Trophoblast cell (in vitro differentiated cells and primary cell): ENCODE data around the gene TMEM80.

Experiments
- DNase-seq, 2 donors: peaks; one replicate each; pipeline ENCODE4 v3.0.0-alpha.2; 2016
- H2AFZ ChIP-seq: 2 replicates; pipeline ENCODE4 v1.6.1; 2013; ENCODE audit warnings: low read length, moderate library complexity, mild to moderate bottlenecking; ENCODE audit not compliant: insufficient read depth, poor library complexity
- H2AK5ac ChIP-seq: 2 replicates; pipeline ENCODE4 v1.6.1; 2013; ENCODE audit warnings: mild to moderate bottlenecking, low read length
- H2BK120ac ChIP-seq: 2 replicates; pipeline ENCODE4 v1.6.1; 2013; ENCODE audit warnings: low read length, mild to moderate bottlenecking, moderate library complexity; ENCODE audit not compliant: insufficient read depth, poor library complexity
- H2BK12ac ChIP-seq: 2 replicates; pipeline ENCODE4 v1.6.1; 2013; ENCODE audit warnings: mild to moderate bottlenecking, low read length, moderate library complexity
- H2BK5ac ChIP-seq: 2 replicates; pipeline ENCODE4 v1.6.1; 2013; ENCODE audit warnings: low read length, low read depth, moderate library complexity, mild to moderate bottlenecking; ENCODE audit not compliant: poor library complexity
- H3K14ac ChIP-seq: 2 replicates; pipeline ENCODE4 v1.6.1; 2013; ENCODE audit warnings: mild to moderate bottlenecking, low read length
- H3K18ac ChIP-seq: 2 replicates; pipeline ENCODE4 v1.6.1; 2013; ENCODE audit warnings: mild to moderate bottlenecking, low read length
- H3K23ac ChIP-seq: 2 replicates; pipeline ENCODE4 v1.6.1; 2013; ENCODE audit warnings: low read length
- H3K27ac ChIP-seq: 2 replicates; pipeline ENCODE4 v1.5.1; 2013; ENCODE audit warnings: low read depth, mild to moderate bottlenecking, inconsistent platforms, low read length, moderate library complexity
- H3K27me3 ChIP-seq: 2 replicates; pipeline ENCODE4 v1.6.1; 2013; ENCODE audit warnings: inconsistent platforms, mild to moderate bottlenecking, low read length, moderate library complexity; ENCODE audit not compliant: insufficient read depth
- H3K36me3 ChIP-seq, 2 experiments: 1 replicate in 1 of 2; 2 replicates in 1 of 2; pipeline ENCODE4 v1.6.1; 2013; ENCODE audit warnings: low read length in 2 of 2, mild to moderate bottlenecking in 2 of 2, moderate library complexity in 1 of 2; ENCODE audit not compliant: insufficient read depth in 2 of 2, control insufficient read depth in 1 of 2
- H3K4ac ChIP-seq: 2 replicates; pipeline ENCODE4 v1.6.1; 2013; ENCODE audit warnings: low read depth, mild to moderate bottlenecking, low read length, moderate library complexity
- H3K4me1 ChIP-seq, 2 experiments: 1 replicate in 1 of 2; 2 replicates in 1 of 2; pipeline ENCODE4 v1.6.1; 2013; ENCODE audit warnings: low read length in 2 of 2, mild to moderate bottlenecking in 2 of 2, moderate library complexity in 1 of 2; ENCODE audit not compliant: insufficient read depth in 2 of 2, control insufficient read depth in 1 of 2
- H3K4me2 ChIP-seq: 2 replicates; pipeline ENCODE4 v1.6.1; 2013; ENCODE audit warnings: inconsistent platforms, mild to moderate bottlenecking, low read length, moderate library complexity
- H3K4me3 ChIP-seq: 2 replicates; pipeline ENCODE4 v1.5.1; 2013; ENCODE audit warnings: mild to moderate bottlenecking, low read depth, low read length, inconsistent platforms
- H3K79me1 ChIP-seq: one replicate; pipeline ENCODE4 v1.6.1; 2013; ENCODE audit warnings: low read length
- H3K79me2 ChIP-seq: 2 replicates; pipeline ENCODE4 v1.6.1; 2013; ENCODE audit warnings: low read length, mild to moderate bottlenecking; ENCODE audit not compliant: control insufficient read depth, insufficient read depth, poor library complexity
- H3K9ac ChIP-seq: 2 replicates; pipeline ENCODE4 v1.6.1; 2013; ENCODE audit warnings: mild to moderate bottlenecking, low read length
- H3K9me3 ChIP-seq: 2 replicates; pipeline ENCODE4 v1.6.1; 2013; ENCODE audit warnings: low read depth, mild to moderate bottlenecking, control low read depth, inconsistent platforms, low read length; ENCODE audit not compliant: insufficient read depth
- H4K12ac ChIP-seq: 2 replicates; pipeline ENCODE4 v1.6.1; 2013; ENCODE audit warnings: low read depth, mild to moderate bottlenecking, low read length, moderate library complexity
- H4K8ac ChIP-seq: 2 replicates; pipeline ENCODE4 v1.6.1; 2013; ENCODE audit warnings: low read depth, mild to moderate bottlenecking, low read length, moderate library complexity
- H4K91ac ChIP-seq: one replicate; pipeline ENCODE4 v1.6.1; 2013; ENCODE audit warnings: low read depth, mild to moderate bottlenecking, low read length, moderate library complexity
- WGBS: extraction: QIAGEN DNeasy Blood & Tissue Kit; methylation state at CpG from one replicate; pipeline ENCODE4 v1.1.7; 2013; ENCODE audit warnings: missing lambda C conversion rate; ENCODE audit not compliant: insufficient read length, insufficient coverage; ENCODE audit errors: extremely low coverage; 5-methylcytosine and 5-hydroxymethylcytosine counted together

The TMEM80 gene

DNA sequence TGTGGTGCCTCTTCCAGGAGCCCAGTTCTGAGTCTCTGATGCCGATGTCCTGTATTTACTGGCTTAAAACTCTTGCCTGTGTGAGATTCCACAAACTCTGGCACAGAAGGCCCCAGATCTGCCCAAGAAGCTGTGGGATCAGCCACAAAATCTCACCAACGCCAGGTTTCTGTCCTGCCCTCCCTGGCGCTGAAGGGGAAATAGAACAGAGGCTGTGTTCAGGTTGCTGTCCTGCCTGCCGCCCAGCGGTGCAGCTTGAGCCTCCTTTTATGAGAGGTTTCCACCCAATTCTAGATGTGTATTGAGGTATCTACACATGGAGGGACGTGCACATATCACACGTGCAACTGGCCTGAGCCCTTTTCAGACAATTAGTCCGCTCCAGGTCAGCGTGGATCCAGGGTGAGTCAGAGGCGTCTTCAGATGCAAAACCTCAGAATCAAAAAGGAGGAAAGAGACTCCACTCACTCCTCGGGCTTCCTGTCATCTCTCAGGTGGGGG lies 2.2 kb downstream of the TMEM80 start:
- Histone ChIP-seq H3K36me3 (peaks cover 16 to 24% of the 10 kb centered on the region in 2 experiments), H3K27ac (no peak overlapping the region), H4K12ac (no peak overlapping the region), H2BK12ac (no peak overlapping the region), H3K14ac (no peak overlapping the region), H3K23ac (no peak overlapping the region), H2BK120ac (no peak overlapping the region), H3K4me2 (no peak overlapping the region), H2AK5ac (no peak overlapping the region), H3K9ac (no peak overlapping the region), H2BK5ac (no peak overlapping the region), H2AFZ (no peak overlapping the region), H3K4me3 (no peak overlapping the region), H4K91ac (no peak overlapping the region), H3K79me1 (peaks cover 25% of the 10 kb centered on the region), H3K27me3 (no peaks in the 10 kb centered on the region), H3K4ac (peak overlapping the region; percentile 20), H4K8ac (no peak overlapping the region), H3K4me1 (peaks cover 20 to 21% of the 10 kb centered on the region in 2 experiments), H3K9me3 (no peaks in the 10 kb centered on the region), H3K79me2 (peaks cover 19% of the 10 kb centered on the region), H3K18ac (no peak overlapping the region)
- DNase-seq = peak in 1 of 2 donors; percentile 47
- no CpG with 5 or more reads among the region's 11 CpGs for WGBS

DNA sequence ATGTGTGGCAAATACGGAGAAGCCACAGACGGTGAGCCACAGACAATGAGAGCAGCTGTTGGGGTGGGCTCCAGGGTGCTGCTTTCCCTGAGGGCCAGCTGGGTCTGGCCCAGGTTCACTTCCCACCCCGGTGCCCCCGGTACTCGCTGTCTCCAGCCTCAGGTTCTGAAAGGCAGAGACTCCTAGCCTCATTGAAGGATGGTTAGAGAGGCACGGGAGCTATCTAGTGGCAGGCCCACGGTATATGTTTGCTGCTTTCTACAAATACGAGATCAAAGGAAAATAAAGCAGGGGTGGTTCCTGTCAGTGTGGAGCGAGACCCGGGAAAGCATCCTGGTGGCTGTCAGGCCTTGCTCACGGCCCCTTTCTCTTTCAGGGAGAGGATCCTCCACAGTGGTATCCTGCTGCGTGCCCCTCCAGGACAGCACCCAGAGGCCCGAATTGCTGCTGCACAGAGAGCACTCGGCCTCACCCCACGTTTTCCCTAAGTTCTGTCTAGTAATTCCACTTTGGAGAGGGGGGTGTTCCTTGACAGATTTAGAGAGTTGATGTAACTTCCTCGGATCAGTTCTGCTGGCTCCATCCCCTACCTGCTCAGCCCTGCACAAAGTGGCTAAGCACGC lies 3.0 kb downstream of the TMEM80 start:
- Histone ChIP-seq H4K91ac (no peak overlapping the region), H3K4me1 (peaks cover 15 to 17% of the 10 kb centered on the region in 2 experiments), H3K79me2 (peaks cover 16% of the 10 kb centered on the region), H3K27me3 (no peaks in the 10 kb centered on the region), H3K4ac (peak overlapping the region; percentile 15), H3K18ac (no peak overlapping the region), H3K4me3 (no peak overlapping the region), H2AFZ (no peak overlapping the region), H2BK12ac (no peak overlapping the region), H2AK5ac (no peak overlapping the region), H2BK5ac (no peak overlapping the region), H3K9me3 (no peaks in the 10 kb centered on the region), H3K79me1 (peaks cover 23% of the 10 kb centered on the region), H2BK120ac (no peak overlapping the region), H4K12ac (no peak overlapping the region), H3K27ac (no peak overlapping the region), H3K23ac (no peak overlapping the region), H3K14ac (no peak overlapping the region), H4K8ac (no peak overlapping the region), H3K9ac (no peak overlapping the region), H3K36me3 (peaks cover 22 to 28% of the 10 kb centered on the region in 2 experiments), H3K4me2 (no peak overlapping the region)
- no peak for DNase-seq
- no CpG with 5 or more reads among the region's 17 CpGs for WGBS

DNA sequence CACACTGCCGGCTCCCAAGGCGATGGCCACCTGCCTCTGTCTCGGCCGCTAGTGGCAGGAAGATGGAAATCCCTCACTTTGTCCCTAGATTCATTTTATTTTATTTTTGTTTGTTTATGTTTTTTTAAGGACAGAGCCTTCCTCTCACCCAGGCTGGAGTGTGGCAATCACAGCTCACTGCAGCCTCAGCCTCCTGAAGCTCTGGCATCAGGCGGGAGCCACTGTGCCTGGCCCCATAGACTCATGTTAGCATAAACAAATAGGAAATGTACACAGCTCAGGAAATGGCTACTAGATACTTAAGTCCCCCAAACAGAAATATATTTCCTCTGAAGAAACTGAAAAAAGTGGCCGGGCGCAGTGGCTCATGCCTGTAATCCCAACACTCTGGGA lies 3.5 kb downstream of the TMEM80 start:
- Histone ChIP-seq H3K79me2 (peaks cover 12% of the 10 kb centered on the region), H4K8ac (no peak overlapping the region), H3K4ac (no peak overlapping the region), H3K4me2 (no peak overlapping the region), H3K4me1 (peaks cover 10 to 11% of the 10 kb centered on the region in 2 experiments), H2BK120ac (no peak overlapping the region), H2AK5ac (no peak overlapping the region), H3K27ac (no peak overlapping the region), H3K14ac (no peak overlapping the region), H3K9me3 (no peaks in the 10 kb centered on the region), H3K27me3 (no peaks in the 10 kb centered on the region), H2BK5ac (no peak overlapping the region), H2AFZ (no peak overlapping the region), H4K12ac (no peak overlapping the region), H3K36me3 (peaks cover 23 to 28% of the 10 kb centered on the region in 2 experiments), H3K18ac (no peak overlapping the region), H3K23ac (no peak overlapping the region), H4K91ac (no peak overlapping the region), H2BK12ac (no peak overlapping the region), H3K9ac (no peak overlapping the region), H3K4me3 (no peak overlapping the region), H3K79me1 (peaks cover 19% of the 10 kb centered on the region)
- WGBS = no CpG with 5 or more reads among the region's 7 CpGs
- no peak for DNase-seq

DNA sequence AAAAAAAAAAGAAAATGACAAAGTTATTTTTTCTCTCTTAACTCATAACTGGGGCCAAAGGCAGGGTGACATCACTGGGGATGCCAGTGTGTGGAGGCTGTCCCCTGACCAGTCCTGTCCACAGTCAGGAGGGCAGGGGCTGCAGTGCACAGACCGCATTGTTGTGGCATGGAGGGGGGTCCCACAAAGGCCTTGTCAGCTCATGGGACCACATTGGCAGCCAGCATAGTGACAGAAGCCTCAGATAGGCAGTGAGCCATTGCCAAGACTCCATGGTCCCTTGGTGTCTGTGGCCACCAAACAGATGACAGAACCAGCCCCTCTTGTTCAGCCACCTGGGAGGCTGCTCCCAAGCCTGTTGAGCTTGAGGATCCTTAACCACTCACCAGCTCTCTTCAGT lies 4.1 kb downstream of the TMEM80 start:
- Histone ChIP-seq H3K36me3 (peaks cover 27 to 30% of the 10 kb centered on the region in 2 experiments), H2AK5ac (no peak overlapping the region), H3K9me3 (no peaks in the 10 kb centered on the region), H3K9ac (no peak overlapping the region), H3K4me3 (no peak overlapping the region), H3K79me2 (peaks cover 8% of the 10 kb centered on the region), H3K27ac (no peak overlapping the region), H4K91ac (no peak overlapping the region), H2BK12ac (no peak overlapping the region), H3K27me3 (no peaks in the 10 kb centered on the region), H3K79me1 (peaks cover 16% of the 10 kb centered on the region), H3K23ac (no peak overlapping the region), H3K4me2 (no peak overlapping the region), H3K18ac (no peak overlapping the region), H2AFZ (no peak overlapping the region), H2BK120ac (no peak overlapping the region), H4K8ac (no peak overlapping the region), H3K14ac (no peak overlapping the region), H4K12ac (no peak overlapping the region), H2BK5ac (no peak overlapping the region), H3K4ac (no peak overlapping the region), H3K4me1 (peaks cover 9% of the 10 kb centered on the region in 2 experiments)
- no peak for DNase-seq
- no CpG with 5 or more reads among the region's 1 CpG for WGBS
